A549 treated with GW870086 at 1 μM for 4 hours (cell line): Measurements from ENCODE around the gene SPATS2L. TPM values are rescaled to one million over a fixed set of nuclear protein-coding genes. Genes with fewer than 3 reads are reported as not detected.

ENCODE experiments used
- total RNA-seq: library from RNA; stranded (reverse); fragments of 200-300 nt; extraction: Qiagen RNA extraction; gene quantifications from 5 replicates; pipeline ENCODE4 v1.2.3, GENCODE V29; 2022; ENCODE audit warnings: low read depth

Gene SPATS2L, protein sequence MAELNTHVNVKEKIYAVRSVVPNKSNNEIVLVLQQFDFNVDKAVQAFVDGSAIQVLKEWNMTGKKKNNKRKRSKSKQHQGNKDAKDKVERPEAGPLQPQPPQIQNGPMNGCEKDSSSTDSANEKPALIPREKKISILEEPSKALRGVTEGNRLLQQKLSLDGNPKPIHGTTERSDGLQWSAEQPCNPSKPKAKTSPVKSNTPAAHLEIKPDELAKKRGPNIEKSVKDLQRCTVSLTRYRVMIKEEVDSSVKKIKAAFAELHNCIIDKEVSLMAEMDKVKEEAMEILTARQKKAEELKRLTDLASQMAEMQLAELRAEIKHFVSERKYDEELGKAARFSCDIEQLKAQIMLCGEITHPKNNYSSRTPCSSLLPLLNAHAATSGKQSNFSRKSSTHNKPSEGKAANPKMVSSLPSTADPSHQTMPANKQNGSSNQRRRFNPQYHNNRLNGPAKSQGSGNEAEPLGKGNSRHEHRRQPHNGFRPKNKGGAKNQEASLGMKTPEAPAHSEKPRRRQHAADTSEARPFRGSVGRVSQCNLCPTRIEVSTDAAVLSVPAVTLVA
- total RNA-seq: 111 to 125 TPM (median 121 TPM) in 5 replicates

DNA sequence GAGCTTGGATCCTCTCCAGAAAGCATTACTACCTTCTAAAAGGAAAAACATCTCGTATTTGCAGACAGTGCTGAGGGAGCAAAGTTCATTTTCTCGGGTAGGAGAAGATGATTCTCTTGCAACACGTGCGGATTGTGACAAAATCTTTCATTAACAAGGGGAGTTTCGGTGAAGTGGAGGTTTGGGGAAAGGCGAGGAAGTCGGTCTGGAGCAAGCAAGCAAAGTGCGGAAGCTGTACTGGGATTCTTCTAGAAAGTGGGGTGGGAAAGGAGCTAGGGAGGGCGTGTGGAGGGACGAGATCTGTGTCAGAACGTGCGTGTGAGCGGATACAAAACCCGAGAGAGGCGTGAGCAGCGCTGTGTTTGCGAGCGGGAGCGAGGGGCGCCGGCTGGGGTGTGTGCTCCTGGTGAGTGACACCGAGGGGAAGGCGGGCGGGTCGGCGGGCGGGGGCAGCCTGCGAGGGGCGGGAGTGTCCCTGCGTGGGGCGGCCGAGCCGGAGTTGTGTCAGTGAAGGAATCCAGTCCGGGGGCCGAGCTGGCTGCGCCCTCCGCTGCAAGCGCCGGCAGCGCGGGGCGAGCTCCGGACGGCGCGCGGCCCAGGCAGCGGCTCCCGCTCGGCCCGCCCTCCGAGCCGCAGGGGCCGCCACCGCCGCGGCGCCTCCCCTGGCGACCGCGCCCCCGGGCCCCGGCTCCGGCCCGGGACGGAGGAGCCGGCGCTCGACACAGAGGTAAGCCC lies at the start of gene SPATS2L:
Gene SPATS2L (plus strand): TSS at position 498 of the 735 bp plus-strand sequence. CDS start 82,552 bp downstream, outside the sequence.

DNA sequence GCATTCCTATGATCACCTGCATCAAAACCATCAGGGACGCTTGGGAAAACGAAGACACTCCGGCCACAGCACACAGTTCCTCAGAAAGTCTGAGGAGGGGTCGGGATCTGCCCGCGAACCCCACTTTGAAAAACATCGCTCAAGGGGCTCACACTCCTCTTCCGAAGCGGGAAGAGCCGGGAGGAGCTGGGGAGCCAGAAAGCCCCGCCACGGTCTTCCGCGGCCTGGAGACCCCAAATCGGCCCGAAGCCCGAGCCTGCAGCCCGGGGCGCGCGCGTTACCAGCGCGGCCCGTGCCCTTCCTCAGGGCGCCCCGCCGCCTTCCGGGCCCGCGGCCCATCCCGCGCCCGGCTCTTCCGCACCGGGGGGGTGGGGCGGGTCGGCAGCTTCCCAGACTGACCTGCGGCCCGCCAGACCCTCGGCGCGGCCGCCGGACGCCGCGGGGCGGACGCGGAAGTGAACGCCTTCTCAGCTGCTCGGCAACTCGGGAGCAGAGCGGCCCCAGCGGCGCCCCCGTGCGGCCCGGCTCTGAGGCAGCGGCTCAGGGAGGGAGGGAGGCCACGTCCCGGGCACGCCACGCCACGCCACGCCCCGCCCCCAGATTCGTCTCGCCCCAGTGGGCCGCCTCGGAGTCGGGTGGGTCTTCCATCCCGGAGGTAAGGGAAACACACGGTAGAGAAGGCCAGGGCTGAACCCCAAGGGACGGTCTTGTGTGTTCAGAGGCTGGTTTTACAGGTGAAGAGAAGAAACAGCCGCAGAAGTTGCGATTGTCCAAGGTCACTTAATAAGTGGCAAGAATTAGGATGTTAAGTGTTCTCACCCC lies 203.3 kb downstream of the SPATS2L start, which contains the start of gene KCTD18:
Gene KCTD18 (minus strand): TSS at position 457 of the 822 bp plus-strand sequence. CDS start 3,052 bp downstream, outside the sequence.

DNA sequence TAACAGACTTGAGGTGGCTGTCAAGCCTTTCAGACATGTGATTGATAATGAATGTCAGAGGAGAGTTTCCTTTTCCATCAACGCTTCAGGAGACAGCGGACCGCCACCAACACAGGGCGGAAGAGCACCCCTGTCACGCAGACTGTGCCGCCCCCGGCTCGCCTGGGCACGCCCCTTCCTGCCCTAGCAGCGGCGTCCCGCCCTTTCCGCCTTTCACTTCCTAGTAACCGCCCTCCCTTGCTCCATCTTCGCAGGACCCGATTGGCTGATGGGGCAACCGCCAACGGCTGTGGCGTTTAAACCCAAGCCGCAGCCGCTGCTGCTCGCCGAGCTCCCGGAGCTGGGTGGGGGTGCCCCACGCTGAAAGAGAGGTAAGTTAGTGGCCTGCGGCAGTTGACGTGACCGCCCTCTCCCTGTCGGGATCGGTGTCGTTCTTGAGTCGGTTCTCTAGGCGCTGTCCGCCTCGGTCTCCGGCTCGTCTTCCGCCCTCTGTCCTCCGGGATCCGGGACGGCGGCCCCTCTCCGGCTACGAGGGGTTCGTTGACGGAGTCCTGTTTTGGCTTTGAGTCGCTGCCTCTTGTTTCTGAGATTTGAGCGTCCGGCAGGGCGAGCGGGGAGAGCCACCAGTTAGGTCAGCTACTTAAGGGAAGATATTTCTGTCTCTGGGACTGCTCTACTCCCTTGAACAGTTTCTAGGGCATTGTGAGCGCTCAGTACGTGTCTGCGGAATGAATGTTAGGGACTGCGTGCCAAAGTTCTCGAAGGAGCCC lies 219.6 kb downstream of the SPATS2L start, which contains the start of gene SGO2:
Gene SGO2 (plus strand): TSS at position 326 of the 770 bp plus-strand sequence. CDS start 6,769 bp downstream, outside the sequence.

Other genes starting within 250 kb of the SPATS2L start
- 8.9 to 11.0 TPM (median 9.9 TPM) in 5 replicates for gene KCTD18, start 203.4 kb downstream of the SPATS2L start, total RNA-seq
- gene SGO2, start 219.5 kb downstream of the SPATS2L start, total RNA-seq: 10.3 to 17.6 TPM (median 13.6 TPM) in 5 replicates